GM18507 (cell line): ENCODE data around the gene CRYGS.
"Not testable (repeated sequence)": the region's sequence is repeated elsewhere in the genome, so short reads cannot be mapped to it uniquely, and the experiment has no call there.

Experiments
- DNase-seq: peaks from one replicate; pipeline ENCODE4 v3.0.0; 2011; ENCODE audit warnings: low read depth; ENCODE audit not compliant: insufficient read length; ENCODE audit errors: extremely low spot score
- FAIRE-seq: peaks from 2 replicates; lab custom pipeline; 2011; peaks lifted over from hg19 to GRCh38; lab: Jason Lieb, UNC

CRYGS gene

GRCh38 chr3:186566772-186567071 is 22.5 kb upstream of the CRYGS start:
- DNase-seq = no peak
- FAIRE-seq = no peak

GRCh38 chr3:186564586-186564985 is 20.4 kb upstream of the CRYGS start:
- DNase-seq = no peak
- FAIRE-seq = no peak

GRCh38 chr3:186552408-186553031 is 8.3 kb upstream of the CRYGS start:
- no peak for DNase-seq
- FAIRE-seq = no peak

GRCh38 chr3:186551387-186551786 is 7.2 kb upstream of the CRYGS start:
- FAIRE-seq (no peak), DNase-seq (no peak)

GRCh38 chr3:186549497-186549896 is 5.3 kb upstream of the CRYGS start:
- DNase-seq (no peak), FAIRE-seq (no peak)

- FAIRE-seq (no peak), DNase-seq (no peak)
Observed at GRCh38 chr3:186540835-186541226, 3.3 kb downstream of the CRYGS start.

- peak; percentile 89 for FAIRE-seq
- DNase-seq = no peak
Observed at GRCh38 chr3:186540221-186540834, 3.9 kb downstream of the CRYGS start.

GRCh38 chr3:186538779-186539178 is 5.4 kb downstream of the CRYGS start:
- no peak for DNase-seq

GRCh38 chr3:186536883-186537844 is 7.0 kb downstream of the CRYGS start:
- DNase-seq = no peak
- FAIRE-seq = peak; percentile 56

More at GRCh38 chr3:186538779-186539178, 5.4 kb downstream of the CRYGS start:
- FAIRE-seq = peak; percentile 78

- DNase-seq (no peak), FAIRE-seq (peak; percentile 96)
Observed at GRCh38 chr3:186534113-186534669, 10.0 kb downstream of the CRYGS start.

GRCh38 chr3:186532598-186533072 is 11.5 kb downstream of the CRYGS start:
- DNase-seq = no peak
- peak; percentile 94 for FAIRE-seq

GRCh38 chr3:186531694-186532093 is 12.5 kb downstream of the CRYGS start:
- DNase-seq, FAIRE-seq: not testable (repeated sequence)

GRCh38 chr3:186530415-186530814 is 13.8 kb downstream of the CRYGS start:
- DNase-seq (no peak), FAIRE-seq (peak; percentile 18)

GRCh38 chr3:186529201-186529999 is 14.8 kb downstream of the CRYGS start:
- DNase-seq (no peak), FAIRE-seq (peak; percentile 70)

- DNase-seq (no peak), FAIRE-seq (no peak)
Observed at GRCh38 chr3:186526256-186526606, 17.9 kb downstream of the CRYGS start.

GRCh38 chr3:186525369-186526255 is 18.6 kb downstream of the CRYGS start:
- no peak for DNase-seq
- FAIRE-seq = peak; percentile 84

- FAIRE-seq (no peak), DNase-seq (no peak)
Observed at GRCh38 chr3:186524616-186525015, 19.6 kb downstream of the CRYGS start.

GRCh38 chr3:186523434-186523833 is 20.7 kb downstream of the CRYGS start:
- FAIRE-seq (no peak), DNase-seq (no peak)
